ENCODE measurements around the gene PBXIP1. TPM values are rescaled to one million over a fixed set of nuclear protein-coding genes. Genes with fewer than 3 reads are reported as not detected.
A peak's percentile ranks its signal among the peaks of the same experiment; 100 is the strongest.

Gene PBXIP1
- total RNA-seq, 1 donor from 2014 or later = 75.7 TPM

GRCh38 chr1:154971341-154971998 lies 15.6 kb upstream of the PBXIP1 start:
- peaks cover 26% of the 10 kb centered on the region for H3K36me3 ChIP-seq
- H3K4me3 ChIP-seq = peak overlapping the region; percentile 63
- H3K27ac ChIP-seq = peak overlapping the region; percentile 93
- DNase-seq (no peak), ATAC-seq (no peak)
- H3K4me1 ChIP-seq = peaks cover 53% of the 10 kb centered on the region
- H3K27me3 ChIP-seq = no peaks in the 10 kb centered on the region
- H3K9me3 ChIP-seq = no peaks in the 10 kb centered on the region
- intact Hi-C loops (cut with DNase I) = no loop called here
- TF ChIP-seq CTCF (IDR thresholded peaks at IDR 0.05) = no peak

GRCh38 chr1:154970631-154971340 lies 14.9 kb upstream of the PBXIP1 start, which contains the start of gene SHC1:
Gene SHC1, minus strand, starts transcription at chr1:154970747. Its CDS starts 221 bp downstream, at chr1:154970526.
- Histone ChIP-seq H3K36me3 (peaks cover 33% of the 10 kb centered on the region), H3K4me3 (peak within 1 kb of the TSS; percentile 63), H3K27me3 (no peaks in the 10 kb centered on the region), H3K27ac (peak within 1 kb of the TSS; percentile 93), H3K4me1 (peaks cover 48% of the 10 kb centered on the region), H3K9me3 (no peaks in the 10 kb centered on the region)
- intact Hi-C loops (cut with DNase I) = no loop called here
- peak; percentile 92 for DNase-seq
- no peak for TF ChIP-seq CTCF (IDR thresholded peaks at IDR 0.05)
- peak; percentile 48 for ATAC-seq

GRCh38 chr1:154969860-154970452 lies 14.1 kb upstream of the PBXIP1 start:
- TF ChIP-seq CTCF (IDR thresholded peaks at IDR 0.05) = no peak
- intact Hi-C loops (cut with DNase I) = no loop called here
- H3K9me3 ChIP-seq = no peaks in the 10 kb centered on the region

GRCh38 chr1:154969246-154969645 lies 13.3 kb upstream of the PBXIP1 start:
- Histone ChIP-seq H3K36me3 (peaks cover 47% of the 10 kb centered on the region), H3K27me3 (no peaks in the 10 kb centered on the region), H3K9me3 (no peaks in the 10 kb centered on the region), H3K4me3 (peak overlapping the region; percentile 63), H3K27ac (peak overlapping the region; percentile 93), H3K4me1 (peaks cover 48% of the 10 kb centered on the region)
- intact Hi-C loops (cut with DNase I) = no loop called here
- DNase-seq (no peak), ATAC-seq (no peak)
- no peak for TF ChIP-seq CTCF (IDR thresholded peaks at IDR 0.05)

More at GRCh38 chr1:154969860-154970452, 14.1 kb upstream of the PBXIP1 start:
- H3K36me3 ChIP-seq = peaks cover 41% of the 10 kb centered on the region
- no peak for DNase-seq
- peaks cover 48% of the 10 kb centered on the region for H3K4me1 ChIP-seq
- no peaks in the 10 kb centered on the region for H3K27me3 ChIP-seq
- peak overlapping the region; percentile 63 for H3K4me3 ChIP-seq
- H3K27ac ChIP-seq = peak overlapping the region; percentile 93
- no peak for ATAC-seq

- intact Hi-C loops (cut with DNase I) = no loop called here
- H3K4me3 ChIP-seq = peak overlapping the region; percentile 63
- TF ChIP-seq CTCF (IDR thresholded peaks at IDR 0.05) = no peak
- peaks cover 51% of the 10 kb centered on the region for H3K36me3 ChIP-seq
- H3K9me3 ChIP-seq = no peaks in the 10 kb centered on the region
- H3K4me1 ChIP-seq = peaks cover 48% of the 10 kb centered on the region
- ATAC-seq (no peak), DNase-seq (no peak)
- H3K27ac ChIP-seq = peak overlapping the region; percentile 93
- H3K27me3 ChIP-seq = no peaks in the 10 kb centered on the region
Measured at GRCh38 chr1:154968731-154969130, 12.8 kb upstream of the PBXIP1 start.

Data from upper lobe of right lung (tissue), 1 donor.